IPS DF 19.7 (cell line): ENCODE results near the gene MBP.
"Not testable (repeated sequence)": the region's sequence is repeated elsewhere in the genome, so short reads cannot be mapped to it uniquely, and the experiment has no call there.

Source experiments
- DNase-seq: peaks from one replicate; pipeline ENCODE4 v3.0.0-alpha.2; 2013; ENCODE audit warnings: low read depth, low spot score

Gene MBP

GRCh38 chr18:77022556-77022955 is 110.0 kb downstream of the MBP start:
- no peak for DNase-seq

GRCh38 chr18:77022116-77022515 is 110.5 kb downstream of the MBP start:
- no peak for DNase-seq

- not testable (repeated sequence) for DNase-seq
These were observed 111.1 kb downstream of the MBP start for GRCh38 chr18:77021478-77021877.

DNA sequence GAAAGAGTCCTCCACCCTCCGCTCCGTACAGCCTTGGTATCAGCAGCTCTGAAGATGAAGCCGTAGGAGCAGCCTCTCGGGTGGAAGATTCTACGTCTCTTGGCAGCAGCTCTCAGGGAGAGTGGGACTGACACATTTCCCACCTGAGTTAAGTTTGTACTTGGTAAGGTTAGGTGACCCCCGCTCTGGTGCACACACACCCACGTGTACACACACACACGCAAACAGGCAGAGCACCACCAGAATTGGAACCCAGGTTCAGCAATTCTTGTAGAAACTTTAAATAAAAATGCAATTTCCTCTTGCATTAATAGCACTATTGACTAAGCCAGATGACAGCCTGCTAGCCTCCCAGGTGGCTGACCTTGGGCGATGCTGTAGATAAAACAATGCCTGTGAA is 111.5 kb downstream of the MBP start:
- DNase-seq = no peak

DNA sequence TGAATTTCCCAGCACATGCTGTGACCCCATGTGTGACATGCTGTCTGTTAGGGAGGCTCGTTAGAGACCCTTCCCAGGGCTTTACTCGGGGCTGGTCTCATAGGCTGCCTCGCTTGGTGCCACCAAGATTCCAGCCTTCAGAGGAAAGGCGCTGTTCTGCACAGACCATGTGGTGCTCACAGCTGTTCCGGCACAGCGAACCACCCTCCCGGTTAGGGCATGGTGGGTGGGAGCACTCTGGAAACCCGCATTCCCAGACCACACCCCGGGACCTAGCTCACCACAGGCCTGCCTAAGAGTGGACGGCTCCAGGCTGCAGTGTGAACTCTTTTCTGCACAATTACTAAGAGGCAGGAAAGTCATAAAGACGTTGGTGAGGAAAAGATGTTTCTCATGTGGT is 112.0 kb downstream of the MBP start:
- no peak for DNase-seq

DNA sequence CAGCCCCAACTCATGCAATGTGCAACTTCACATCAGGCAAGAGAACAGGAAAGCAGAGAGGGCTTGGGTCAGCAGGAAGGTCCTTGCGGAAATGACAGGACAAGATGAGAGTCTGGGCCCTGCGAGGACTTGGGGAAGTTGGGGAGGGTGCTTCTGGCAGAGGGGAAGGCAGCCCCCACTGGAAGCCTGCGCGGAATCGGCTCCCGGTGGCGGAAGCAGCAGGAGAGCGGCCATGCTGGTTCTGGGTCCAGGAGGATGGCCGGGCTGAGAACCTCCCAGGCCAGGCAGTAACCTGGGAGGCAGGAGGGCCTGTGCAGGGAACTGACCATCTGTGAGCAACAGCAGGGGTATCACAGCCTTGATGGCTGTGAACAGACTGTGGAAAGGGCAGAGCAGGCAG is 112.9 kb downstream of the MBP start:
- DNase-seq = no peak

DNA sequence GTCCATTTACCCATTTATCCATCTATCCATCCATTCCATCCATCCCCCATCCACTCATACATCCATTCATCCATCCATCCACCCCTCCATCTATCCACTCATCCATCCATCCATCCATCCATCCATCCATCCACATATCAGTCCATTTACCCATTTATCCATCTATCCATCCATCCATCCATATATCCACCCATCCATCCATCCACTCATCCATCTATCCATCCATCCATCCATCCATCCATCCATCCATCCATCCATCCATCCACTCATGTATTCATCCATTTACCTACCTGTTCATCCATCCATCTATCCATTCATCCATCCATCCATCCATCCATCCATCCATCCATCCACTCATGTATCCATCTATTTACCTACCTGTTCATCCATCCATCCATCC is 113.9 kb downstream of the MBP start:
- not testable (repeated sequence) for DNase-seq

- DNase-seq = no peak
These were observed 115.2 kb downstream of the MBP start for GRCh38 chr18:77017355-77017754.

DNA sequence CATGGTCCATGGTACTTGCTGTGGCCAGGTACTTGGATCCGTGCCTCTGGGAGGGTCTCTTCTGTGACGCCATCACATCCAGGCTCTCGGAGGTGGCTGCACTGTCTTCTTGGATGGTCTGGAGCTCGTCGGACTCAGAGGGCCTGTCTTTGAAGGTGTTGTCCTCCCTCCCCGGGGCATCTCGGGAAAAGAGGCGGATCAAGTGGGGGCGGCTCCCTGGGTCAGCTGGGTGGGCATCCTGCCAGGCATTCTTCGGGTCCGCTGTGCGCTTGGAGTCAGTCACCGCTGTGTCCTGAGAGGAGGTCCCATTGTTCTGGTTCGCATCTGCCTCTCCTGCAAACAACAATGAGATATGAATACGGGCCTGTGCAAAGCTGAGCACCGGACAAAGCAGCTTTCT is 115.6 kb downstream of the MBP start:
- DNase-seq = no peak

GRCh38 chr18:77015771-77016710 is 116.5 kb downstream of the MBP start:
- no peak for DNase-seq

- DNase-seq = no peak
These were observed 117.4 kb downstream of the MBP start for GRCh38 chr18:77015169-77015568.

GRCh38 chr18:77014538-77014937 is 118.0 kb downstream of the MBP start:
- no peak for DNase-seq

- no peak for DNase-seq
These were observed 118.6 kb downstream of the MBP start for GRCh38 chr18:77013811-77014521.

GRCh38 chr18:77012806-77013541 is 119.6 kb downstream of the MBP start:
- DNase-seq = no peak

- no peak for DNase-seq
These were observed 120.5 kb downstream of the MBP start for GRCh38 chr18:77012120-77012519.

- no peak for DNase-seq
These were observed 122.9 kb downstream of the MBP start for GRCh38 chr18:77009675-77010074.

DNA sequence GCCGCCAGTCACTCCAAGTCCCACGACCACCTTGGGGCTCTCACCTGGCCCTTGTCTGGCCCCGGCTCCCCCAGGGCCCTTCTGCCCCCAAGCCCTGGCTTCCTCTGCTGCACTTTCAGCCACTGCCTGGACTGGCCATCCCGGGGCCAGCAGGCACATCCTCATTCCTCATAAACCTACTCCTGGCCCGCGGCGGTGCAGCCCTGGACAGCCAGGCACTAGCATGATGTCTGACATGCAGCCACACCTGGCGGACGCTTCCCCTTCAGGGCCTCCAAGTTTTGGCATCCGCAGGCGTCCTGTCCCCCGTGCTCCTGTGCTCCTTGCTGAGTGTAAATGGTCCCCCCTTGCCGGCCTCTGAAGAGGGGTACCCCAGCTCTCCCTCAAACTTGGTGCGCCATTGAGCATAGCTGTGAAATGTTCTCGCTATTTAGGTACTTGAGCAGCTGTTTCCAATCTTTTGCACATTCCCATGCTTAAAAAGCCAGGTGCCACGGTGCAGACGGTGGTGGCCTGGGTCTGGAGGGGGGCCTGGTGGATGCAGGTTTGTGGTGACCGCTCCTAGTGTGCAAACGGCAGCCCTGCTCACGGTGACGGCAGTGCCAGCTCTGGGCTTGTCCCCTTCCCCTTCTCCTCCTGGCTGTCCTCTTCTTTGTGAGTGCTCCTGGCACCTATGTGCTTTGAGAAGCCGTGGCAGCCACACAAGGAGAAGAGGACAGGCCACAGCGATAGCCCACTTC is 123.8 kb downstream of the MBP start:
- no peak for DNase-seq

DNA sequence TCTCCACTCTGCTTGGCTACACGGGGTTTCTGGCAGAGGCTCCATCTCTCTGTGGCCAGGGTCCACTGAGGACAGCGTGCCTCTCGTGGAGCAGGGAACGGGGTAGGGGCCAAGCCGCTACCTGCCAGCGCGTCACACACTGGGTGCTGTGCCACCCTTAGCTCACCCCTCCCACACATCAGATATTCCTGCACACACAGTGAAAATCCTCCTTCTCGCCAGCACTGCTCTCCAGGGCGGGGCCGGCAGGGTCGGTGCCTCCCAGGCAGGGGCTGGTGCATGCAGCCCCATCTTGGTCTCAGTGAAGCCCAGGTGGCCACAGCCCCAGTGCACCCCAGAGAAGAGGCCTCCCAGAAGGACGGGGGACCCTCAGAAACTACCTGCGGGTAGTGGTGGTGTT is 124.6 kb downstream of the MBP start:
- no peak for DNase-seq

DNA sequence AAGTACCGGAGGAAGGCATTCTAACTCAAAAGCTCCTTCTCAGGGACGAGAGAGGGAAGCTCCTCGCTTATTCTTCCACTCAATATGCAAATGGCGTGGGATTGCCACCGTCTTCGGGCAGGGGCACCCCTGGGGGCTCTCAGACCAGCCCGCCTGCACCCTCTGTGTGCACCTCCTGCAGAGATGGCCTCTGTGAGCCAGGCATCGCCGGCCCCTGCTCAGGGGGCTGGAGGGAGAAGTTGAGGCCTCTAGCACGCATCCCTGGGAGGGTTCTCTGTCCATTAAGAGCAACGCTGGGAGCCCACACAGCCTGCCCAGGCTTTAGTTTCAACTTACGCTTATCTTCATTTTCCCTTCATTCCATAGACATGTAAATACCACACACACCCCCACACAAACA is 125.3 kb downstream of the MBP start:
- DNase-seq = no peak

DNA sequence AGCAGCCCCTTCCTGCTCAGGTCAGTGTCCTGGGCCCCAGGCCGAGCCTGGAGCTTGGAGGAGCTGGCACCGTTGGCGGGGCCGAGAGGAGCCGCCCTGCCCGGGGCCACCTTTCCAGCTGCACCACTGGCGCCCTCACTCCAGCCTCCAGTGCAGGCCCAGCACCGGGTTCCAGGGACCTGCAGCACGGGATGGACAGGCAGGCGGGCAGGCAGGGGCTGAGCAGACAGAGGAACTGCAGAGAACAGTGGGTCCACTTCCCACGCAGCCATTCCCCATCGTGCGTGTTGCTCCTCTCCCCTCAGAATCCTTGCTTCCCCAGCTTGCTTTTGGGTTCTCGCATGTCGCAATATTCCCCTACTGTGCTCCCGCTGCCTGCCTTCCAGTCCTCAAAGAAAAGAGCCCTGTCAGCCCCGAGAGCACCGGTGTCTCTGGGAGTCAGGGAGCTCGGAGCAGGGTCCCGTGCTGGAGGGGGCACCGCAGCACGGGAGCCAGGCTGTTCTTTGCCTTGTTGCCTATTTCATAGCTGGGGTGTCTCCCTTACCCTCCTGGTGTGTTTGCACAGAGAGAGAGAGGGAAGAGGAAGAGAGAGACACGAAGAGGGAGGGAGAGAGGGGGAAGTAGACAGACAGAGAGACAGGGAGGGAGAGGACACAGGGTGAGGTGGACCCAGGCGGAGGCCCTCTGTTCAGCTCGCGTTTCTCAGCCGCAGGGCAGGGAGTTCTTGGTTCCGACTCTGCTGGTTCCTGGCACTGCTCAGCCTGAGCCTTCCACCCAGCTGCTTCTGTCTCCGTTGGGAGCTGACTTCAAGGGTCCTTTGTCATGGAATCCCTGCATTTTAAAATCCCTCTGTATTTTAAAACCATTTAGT is 126.0 kb downstream of the MBP start:
- no peak for DNase-seq
